HG02588 (cell line): ENCODE results near the gene CANT1.

ENCODE experiments used
- ATAC-seq: cut with Tn5 transposase; IDR thresholded peaks from one replicate; pipeline ENCODE4 v1.9.1; 2021; ENCODE audit warnings: mild to moderate bottlenecking, moderate library complexity; ENCODE audit not compliant: unreplicated experiment

CANT1 gene

GRCh38 chr17:79011451-79012147 is 2.0 kb upstream of the CANT1 start:
- no peak for ATAC-seq

- no peak for ATAC-seq
Measured at GRCh38 chr17:79010304-79010646, 711 bp upstream of the CANT1 start.

GRCh38 chr17:79008666-79009387 is 737 bp downstream of the CANT1 start:
- ATAC-seq, result no peak

GRCh38 chr17:79007504-79008381 is 1.8 kb downstream of the CANT1 start:
- no peak for ATAC-seq

- ATAC-seq, result no peak
Measured at GRCh38 chr17:79006794-79007503, 2.6 kb downstream of the CANT1 start.

GRCh38 chr17:79006046-79006445 is 3.5 kb downstream of the CANT1 start:
- ATAC-seq, result no peak

- ATAC-seq, result no peak
Measured at GRCh38 chr17:79005063-79005861, 4.3 kb downstream of the CANT1 start.

GRCh38 chr17:79003661-79004411 is 5.7 kb downstream of the CANT1 start:
- no peak for ATAC-seq

GRCh38 chr17:79002796-79003593 is 6.6 kb downstream of the CANT1 start:
- ATAC-seq, result no peak

GRCh38 chr17:79002291-79002690 is 7.3 kb downstream of the CANT1 start:
- ATAC-seq, result no peak

- no peak for ATAC-seq
Measured at GRCh38 chr17:79001190-79002020, 8.2 kb downstream of the CANT1 start.

- ATAC-seq, result no peak
Measured at GRCh38 chr17:79000396-79001189, 9.0 kb downstream of the CANT1 start.

- no peak for ATAC-seq
Measured at GRCh38 chr17:78999947-79000395, 9.6 kb downstream of the CANT1 start.

GRCh38 chr17:78999056-78999768 is 10.4 kb downstream of the CANT1 start:
- ATAC-seq, result no peak

GRCh38 chr17:78998311-78999055 is 11.1 kb downstream of the CANT1 start:
- ATAC-seq, result no peak

- no peak for ATAC-seq
Measured at GRCh38 chr17:78997881-78998280, 11.7 kb downstream of the CANT1 start.
